A549 treated with dexamethasone at 1 μM for 4 hours (cell line): ENCODE results near the gene CYP1A2. TPM values are rescaled to one million over a fixed set of nuclear protein-coding genes. Genes with fewer than 3 reads are reported as not detected.

Source experiments
- total RNA-seq: library from RNA; stranded (reverse); fragments of 200-300 nt; extraction: Qiagen RNA extraction; gene quantifications from 5 replicates; pipeline ENCODE4 v1.2.3, GENCODE V29; 2022

The CYP1A2 gene, protein sequence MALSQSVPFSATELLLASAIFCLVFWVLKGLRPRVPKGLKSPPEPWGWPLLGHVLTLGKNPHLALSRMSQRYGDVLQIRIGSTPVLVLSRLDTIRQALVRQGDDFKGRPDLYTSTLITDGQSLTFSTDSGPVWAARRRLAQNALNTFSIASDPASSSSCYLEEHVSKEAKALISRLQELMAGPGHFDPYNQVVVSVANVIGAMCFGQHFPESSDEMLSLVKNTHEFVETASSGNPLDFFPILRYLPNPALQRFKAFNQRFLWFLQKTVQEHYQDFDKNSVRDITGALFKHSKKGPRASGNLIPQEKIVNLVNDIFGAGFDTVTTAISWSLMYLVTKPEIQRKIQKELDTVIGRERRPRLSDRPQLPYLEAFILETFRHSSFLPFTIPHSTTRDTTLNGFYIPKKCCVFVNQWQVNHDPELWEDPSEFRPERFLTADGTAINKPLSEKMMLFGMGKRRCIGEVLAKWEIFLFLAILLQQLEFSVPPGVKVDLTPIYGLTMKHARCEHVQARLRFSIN
- total RNA-seq = not detected in 5 replicates

DNA sequence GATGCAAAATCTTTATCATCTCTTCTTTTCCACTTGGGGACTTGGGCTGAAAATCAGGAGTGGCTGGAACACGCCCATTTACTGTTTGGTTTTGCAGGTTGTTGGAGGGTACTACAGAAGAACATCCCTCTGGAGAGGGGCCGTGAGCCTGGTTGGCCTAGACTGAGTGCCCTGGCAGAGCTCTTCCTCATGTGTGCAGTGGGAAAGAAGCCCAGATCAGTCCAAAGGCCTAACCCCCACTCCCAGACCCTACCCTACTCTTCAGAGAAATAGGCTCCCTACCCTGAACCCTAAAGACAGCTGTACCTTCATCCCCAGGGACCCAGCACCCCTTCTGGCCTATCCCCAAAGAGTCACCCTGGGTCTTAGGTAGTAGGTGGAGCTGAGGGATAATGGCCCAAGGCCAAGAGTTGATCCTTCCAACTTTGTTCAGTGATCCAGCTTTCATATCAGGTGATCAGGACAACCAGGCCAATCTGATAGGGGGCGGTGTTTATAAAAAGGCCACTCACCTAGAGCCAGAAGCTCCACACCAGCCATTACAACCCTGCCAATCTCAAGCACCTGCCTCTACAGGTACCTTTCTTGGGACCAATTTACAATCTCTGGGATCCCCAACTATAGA lies at the start of gene CYP1A2:
Gene CYP1A2 (plus strand): TSS at position 524 of the 625 bp plus-strand sequence. CDS start 894 bp downstream, outside the sequence.

DNA sequence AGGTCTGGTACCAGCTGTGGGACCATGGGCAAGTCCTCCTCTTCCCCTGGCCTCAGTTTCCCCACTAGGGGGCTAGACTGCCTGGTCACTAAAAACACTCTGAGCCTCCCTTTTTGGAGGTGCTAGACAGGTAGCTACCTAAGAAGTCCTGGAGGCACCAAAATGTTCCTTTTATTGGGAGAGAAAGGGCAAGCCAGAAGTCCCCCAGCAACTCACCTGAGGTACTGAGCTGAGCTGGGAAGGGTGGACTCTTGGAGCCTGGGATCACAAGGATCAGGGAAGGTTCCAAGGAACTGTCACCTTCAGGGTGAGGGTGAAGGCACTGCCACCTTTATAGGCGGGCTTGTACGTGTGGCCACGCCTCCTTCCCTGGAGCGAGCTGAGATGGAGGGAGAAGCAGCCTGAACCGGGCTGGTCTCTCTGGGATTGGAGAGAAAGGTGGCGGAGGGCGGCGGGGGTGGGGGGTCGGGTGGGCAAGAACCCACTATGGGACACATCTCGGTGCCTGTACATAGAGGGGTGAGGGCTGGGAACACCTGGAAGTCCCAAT lies 23.3 kb upstream of the CYP1A2 start, which contains the start of gene CYP1A1:
Gene CYP1A1 (minus strand): TSS at position 304 of the 550 bp plus-strand sequence. CDS start 2,431 bp downstream, outside the sequence.

DNA sequence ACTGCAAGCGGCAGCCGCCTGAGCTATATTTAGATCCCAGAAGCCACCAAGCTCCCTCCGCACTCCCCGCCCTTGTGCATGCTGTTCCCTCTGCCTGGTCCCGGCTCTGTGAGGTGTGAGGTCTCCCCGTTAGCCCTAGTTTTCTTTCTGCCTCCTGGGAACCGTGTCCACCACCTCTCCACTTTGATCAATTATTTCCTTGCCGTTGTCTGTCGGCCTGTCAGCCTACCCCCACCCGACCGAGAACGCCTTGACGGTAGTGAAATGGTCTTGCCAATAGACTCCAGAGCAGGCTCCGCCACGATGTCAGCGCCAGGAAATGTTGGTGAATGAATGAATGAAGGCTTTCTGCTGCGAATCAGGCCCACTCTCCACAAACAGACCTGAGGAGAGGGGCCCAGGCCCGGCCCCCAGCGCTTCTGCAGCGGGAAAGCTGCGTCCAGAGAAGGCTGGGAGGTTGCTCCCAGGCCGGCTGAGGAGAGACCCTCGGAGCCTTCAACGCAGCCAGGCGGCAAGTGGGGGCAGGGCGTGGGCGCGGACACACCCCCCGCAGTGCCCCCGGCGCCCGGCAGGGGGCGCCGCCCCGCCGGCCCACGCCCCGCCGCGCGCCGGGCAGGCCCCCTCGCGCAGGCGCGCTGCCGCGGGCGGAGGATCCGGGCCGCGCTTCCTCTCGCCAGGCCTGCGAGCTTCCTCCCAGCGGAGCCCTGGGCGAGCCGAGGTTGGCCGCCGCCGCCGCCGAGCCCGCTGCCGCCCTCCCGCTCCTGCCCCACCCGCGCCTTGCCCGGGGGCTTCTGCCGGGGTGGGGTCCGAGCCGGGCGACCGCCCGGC lies 33.0 kb downstream of the CYP1A2 start, which contains the start of gene CSK:
Gene CSK (plus strand): TSS at position 650 of the 828 bp plus-strand sequence. CDS start 16,218 bp downstream, outside the sequence.

Other genes with a start within 250 kb of the CYP1A2 start
- 2.9 to 3.7 TPM (median 3.1 TPM) in 5 replicates for gene ARID3B, start 207.6 kb upstream of the CYP1A2 start, total RNA-seq
- 33.4 to 40.5 TPM (median 35.7 TPM) in 5 replicates for gene CLK3, start 133.0 kb upstream of the CYP1A2 start, total RNA-seq
- gene EDC3, start 52.8 kb upstream of the CYP1A2 start, total RNA-seq = 21.8 to 25.5 TPM (median 22.7 TPM) in 5 replicates
- 1.5 to 2.7 TPM (median 1.6 TPM) in 5 replicates for gene CYP1A1, start 23.3 kb upstream of the CYP1A2 start, total RNA-seq
- gene CSK, start 33.2 kb downstream of the CYP1A2 start, total RNA-seq = 56.2 to 70.7 TPM (median 66.9 TPM) in 5 replicates
- 0.04 TPM in 1 of 5 replicates, not detected in the others for gene LMAN1L, start 64.0 kb downstream of the CYP1A2 start, total RNA-seq
- gene CPLX3, start 77.8 kb downstream of the CYP1A2 start, total RNA-seq = 0.05 to 0.06 TPM in 2 of 5 replicates, not detected in the others
- 21.0 to 36.3 TPM (median 29.4 TPM) in 5 replicates for gene ULK3, start 94.3 kb downstream of the CYP1A2 start, total RNA-seq
- gene SCAMP2, start 124.5 kb downstream of the CYP1A2 start, total RNA-seq = 50.4 to 77.5 TPM (median 75.5 TPM) in 5 replicates
- gene MPI, start 141.2 kb downstream of the CYP1A2 start, total RNA-seq = 24.1 to 35.5 TPM (median 34.3 TPM) in 5 replicates
- gene FAM219B, start 158.0 kb downstream of the CYP1A2 start, total RNA-seq = 24.8 to 36.0 TPM (median 31.9 TPM) in 5 replicates
- 506 to 581 TPM (median 526 TPM) in 5 replicates for gene COX5A, start 189.2 kb downstream of the CYP1A2 start, total RNA-seq
- gene RPP25, start 207.9 kb downstream of the CYP1A2 start, total RNA-seq = 19.5 to 26.5 TPM (median 24.9 TPM) in 5 replicates
- 10.4 to 12.6 TPM (median 10.5 TPM) in 5 replicates for gene SCAMP5, start 246.7 kb downstream of the CYP1A2 start, total RNA-seq